Mucosa of descending colon (tissue), 3 donors: ENCODE measurements around the gene NRG3. TPM values are rescaled to one million over a fixed set of nuclear protein-coding genes. Genes with fewer than 3 reads are reported as not detected.

Experiments
- ATAC-seq: fragments of 200-7000 bp; cut with Tn5 transposase; one replicate; pipeline ENCODE4 v1.9.1; 2020; ENCODE audit warnings: mild to moderate bottlenecking, moderate library complexity
- DNase-seq, 3 donors: peaks; one replicate each; pipeline ENCODE4 v3.0.0-alpha.2; 2020
- H3K36me3 ChIP-seq: fragments of 200-600 bp; one replicate; pipeline ENCODE4 v1.8.0; 2021; ENCODE audit warnings: low read depth, mild to moderate bottlenecking
- H3K4me1 ChIP-seq: fragments of 200-600 bp; one replicate; pipeline ENCODE4 v1.8.0; 2021; ENCODE audit warnings: low read depth, mild to moderate bottlenecking
- H3K4me3 ChIP-seq: fragments of 200-600 bp; one replicate; pipeline ENCODE4 v1.8.0; 2021; ENCODE audit warnings: mild to moderate bottlenecking
- H3K9me3 ChIP-seq: fragments of 200-600 bp; one replicate; pipeline ENCODE4 v1.8.0; 2021; ENCODE audit warnings: mild to moderate bottlenecking
- CTCF ChIP-seq: fragments of 200-600 bp; IDR thresholded peaks from one replicate; pipeline ENCODE4 v1.8.0; 2022; ENCODE audit warnings: antibody characterized with exemption, mild to moderate bottlenecking
- intact Hi-C, 2 donors: fragments of 100-400 bp; cut with DNase I in 1 of 2; cut with micrococcal nuclease in 1 of 2; formaldehyde crosslinking; loops; one replicate each; pipeline versions ENCODE4 v1.11.0 to v1.11.1; 2022; cut with DNase I, micrococcal nuclease
- total RNA-seq, 3 donors: library from RNA; stranded (reverse); fragmentation: NEBNext Ultra II Directional in 2 of 3; extraction: Animal tissue kit (Norgen Biotek cat#: 25700) in 2 of 3; gene quantifications; one replicate each; pipeline versions ENCODE4 v1.2.1 to v1.2.4, GENCODE V29; 2021 to 2023
- donor health status: DM: no; HTN: no; CAD: no; lungs with moderate emphysema.
- donor health status: DM: no; HTN: no; CAD: no.
- donor health status: DM: no; HTN: yes; CAD: no.

The NRG3 gene
- total RNA-seq, 3 donors from 2014 or later, result 0.12 to 0.73 (median 0.23) TPM

- intact Hi-C loops, result no loop called here
- Histone ChIP-seq H3K36me3 (no peaks in the 10 kb centered on the region), H3K4me1 (no peaks in the 10 kb centered on the region), H3K9me3 (no peaks in the 10 kb centered on the region), H3K4me3 (no peak overlapping the region)
- ATAC-seq (no peak), DNase-seq (no peak)
- no peak for TF ChIP-seq CTCF
These were observed 536.4 kb downstream of the NRG3 start for GRCh38 chr10:82411416-82411815.

GRCh38 chr10:82420001-82420400 lies 545.0 kb downstream of the NRG3 start:
- DNase-seq (no peak), ATAC-seq (no peak)
- intact Hi-C loops, result no loop called here
- no peak for TF ChIP-seq CTCF
- no peak overlapping the region for H3K4me3 ChIP-seq
- no peaks in the 10 kb centered on the region for H3K36me3 ChIP-seq
- H3K4me1 ChIP-seq, result no peaks in the 10 kb centered on the region
- no peaks in the 10 kb centered on the region for H3K9me3 ChIP-seq

GRCh38 chr10:82429302-82429701 lies 554.3 kb downstream of the NRG3 start:
- Histone ChIP-seq H3K36me3 (no peaks in the 10 kb centered on the region), H3K9me3 (peaks cover 36% of the 10 kb centered on the region), H3K4me3 (no peak overlapping the region), H3K4me1 (no peaks in the 10 kb centered on the region)
- DNase-seq (no peak), ATAC-seq (no peak)
- intact Hi-C loops, result no loop called here
- no peak for TF ChIP-seq CTCF

- Histone ChIP-seq H3K36me3 (no peaks in the 10 kb centered on the region), H3K9me3 (peaks cover 19% of the 10 kb centered on the region), H3K4me1 (no peaks in the 10 kb centered on the region), H3K4me3 (no peak overlapping the region)
- no peak for TF ChIP-seq CTCF
- no peak for DNase-seq
- no peak for ATAC-seq
- intact Hi-C loops, result no loop called here
These were observed 563.3 kb downstream of the NRG3 start for GRCh38 chr10:82438277-82438676.

GRCh38 chr10:82440775-82441174 lies 565.8 kb downstream of the NRG3 start:
- H3K36me3 ChIP-seq, result no peaks in the 10 kb centered on the region
- ATAC-seq (no peak), DNase-seq (no peak)
- no peak for TF ChIP-seq CTCF
- H3K4me1 ChIP-seq, result no peaks in the 10 kb centered on the region
- intact Hi-C loops, result no loop called here
- H3K4me3 ChIP-seq, result no peak overlapping the region
- H3K9me3 ChIP-seq, result peaks cover 16% of the 10 kb centered on the region

- ATAC-seq (no peak), DNase-seq (no peak)
- H3K9me3 ChIP-seq, result no peaks in the 10 kb centered on the region
- no peak for TF ChIP-seq CTCF
- intact Hi-C loops, result no loop called here
- H3K4me3 ChIP-seq, result no peak overlapping the region
- H3K36me3 ChIP-seq, result no peaks in the 10 kb centered on the region
- H3K4me1 ChIP-seq, result no peaks in the 10 kb centered on the region
These were observed 577.1 kb downstream of the NRG3 start for GRCh38 chr10:82452046-82452445.
